ENCODE data around the gene TMEM43. TPM values are rescaled to one million over a fixed set of nuclear protein-coding genes. Genes with fewer than 3 reads are reported as not detected.

The TMEM43 gene
- total RNA-seq, 4 donors from 2014 or later: 206 to 237 (median 219) TPM

DNA sequence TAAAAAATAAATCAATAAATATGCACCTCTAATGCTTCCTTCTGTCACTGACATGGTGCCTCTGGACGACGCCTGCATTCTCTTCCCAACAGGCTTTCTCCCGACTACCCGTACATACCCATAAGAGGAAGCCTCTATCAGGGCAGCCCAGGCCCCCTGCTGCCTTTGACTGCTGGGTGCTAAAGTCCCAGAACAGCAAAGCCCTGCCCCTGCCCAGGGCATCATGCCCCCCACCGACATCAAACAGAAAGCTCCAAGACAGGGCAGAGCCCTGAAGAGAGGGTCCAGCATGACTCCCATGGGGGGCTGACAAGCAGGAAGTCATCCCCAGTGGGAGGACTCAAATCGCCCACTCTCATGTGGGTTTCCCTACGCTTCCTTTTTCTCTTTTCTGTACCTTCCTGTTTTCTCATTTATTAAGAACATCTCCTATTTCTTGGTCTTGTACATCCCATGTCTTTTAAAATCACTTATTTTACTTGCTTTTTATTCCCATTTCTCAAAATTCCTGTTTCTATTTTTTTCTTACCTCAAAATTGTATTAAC, 30.1 kb downstream of the TMEM43 start:
- peak in 1 of 2 donors; percentile 60 for DNase-seq (ENCODE audit: low spot score in 2 of 2)
- H3K27ac ChIP-seq: no peak overlapping the region
- no peaks in the 10 kb centered on the region for H3K4me1 ChIP-seq
- peaks cover 87% of the 10 kb centered on the region for H3K36me3 ChIP-seq
- H3K4me3 ChIP-seq: no peak overlapping the region
- TF ChIP-seq POLR2AphosphoS5 (IDR thresholded peaks at IDR 0.05) (no peak), POLR2A (IDR thresholded peaks at IDR 0.05) (no peak), EP300 (IDR thresholded peaks at IDR 0.05) (no peak)
- TF ChIP-seq, protein P1, sequence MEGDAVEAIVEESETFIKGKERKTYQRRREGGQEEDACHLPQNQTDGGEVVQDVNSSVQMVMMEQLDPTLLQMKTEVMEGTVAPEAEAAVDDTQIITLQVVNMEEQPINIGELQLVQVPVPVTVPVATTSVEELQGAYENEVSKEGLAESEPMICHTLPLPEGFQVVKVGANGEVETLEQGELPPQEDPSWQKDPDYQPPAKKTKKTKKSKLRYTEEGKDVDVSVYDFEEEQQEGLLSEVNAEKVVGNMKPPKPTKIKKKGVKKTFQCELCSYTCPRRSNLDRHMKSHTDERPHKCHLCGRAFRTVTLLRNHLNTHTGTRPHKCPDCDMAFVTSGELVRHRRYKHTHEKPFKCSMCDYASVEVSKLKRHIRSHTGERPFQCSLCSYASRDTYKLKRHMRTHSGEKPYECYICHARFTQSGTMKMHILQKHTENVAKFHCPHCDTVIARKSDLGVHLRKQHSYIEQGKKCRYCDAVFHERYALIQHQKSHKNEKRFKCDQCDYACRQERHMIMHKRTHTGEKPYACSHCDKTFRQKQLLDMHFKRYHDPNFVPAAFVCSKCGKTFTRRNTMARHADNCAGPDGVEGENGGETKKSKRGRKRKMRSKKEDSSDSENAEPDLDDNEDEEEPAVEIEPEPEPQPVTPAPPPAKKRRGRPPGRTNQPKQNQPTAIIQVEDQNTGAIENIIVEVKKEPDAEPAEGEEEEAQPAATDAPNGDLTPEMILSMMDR (IDR thresholded peaks at IDR 0.05): no peak
- H3K27me3 ChIP-seq: no peaks in the 10 kb centered on the region
- H3K9me3 ChIP-seq: no peaks in the 10 kb centered on the region
- 82% methylated on average over 7 of the region's 7 CpGs for WGBS

GRCh38 chr3:14156201-14156600, 31.3 kb downstream of the TMEM43 start:
- WGBS: 69% methylated on average over 7 of the region's 7 CpGs
- TF ChIP-seq, protein P1 (IDR thresholded peaks at IDR 0.05): no peak
- TF ChIP-seq POLR2A (IDR thresholded peaks at IDR 0.05) (no peak), EP300 (IDR thresholded peaks at IDR 0.05) (no peak), POLR2AphosphoS5 (IDR thresholded peaks at IDR 0.05) (no peak)
- no peak overlapping the region for H3K4me3 ChIP-seq
- peaks cover 91% of the 10 kb centered on the region for H3K36me3 ChIP-seq
- no peak overlapping the region for H3K27ac ChIP-seq
- H3K27me3 ChIP-seq: no peaks in the 10 kb centered on the region
- peak in 1 of 2 donors; percentile 63 for DNase-seq (ENCODE audit: low spot score in 2 of 2)
- H3K4me1 ChIP-seq: no peaks in the 10 kb centered on the region
- peaks cover 3% of the 10 kb centered on the region for H3K9me3 ChIP-seq

- TF ChIP-seq, protein P1 (IDR thresholded peaks at IDR 0.05): no peak
- TF ChIP-seq POLR2AphosphoS5 (IDR thresholded peaks at IDR 0.05) (no peak), POLR2A (IDR thresholded peaks at IDR 0.05) (no peak), EP300 (IDR thresholded peaks at IDR 0.05) (no peak)
- 64% methylated on average over 13 of the region's 13 CpGs for WGBS
- H3K27ac ChIP-seq: no peak overlapping the region
- no peak for DNase-seq (ENCODE audit: low spot score in 2 of 2)
- H3K36me3 ChIP-seq: peaks cover 91% of the 10 kb centered on the region
- H3K9me3 ChIP-seq: peaks cover 11% of the 10 kb centered on the region
- no peaks in the 10 kb centered on the region for H3K27me3 ChIP-seq
- H3K4me1 ChIP-seq: no peaks in the 10 kb centered on the region
- H3K4me3 ChIP-seq: no peak overlapping the region
Observed at GRCh38 chr3:14156843-14157561, 32.1 kb downstream of the TMEM43 start.

- no peak for DNase-seq (ENCODE audit: low spot score in 2 of 2)
- Histone ChIP-seq H3K36me3 (peaks cover 91% of the 10 kb centered on the region), H3K9me3 (peaks cover 12% of the 10 kb centered on the region), H3K4me1 (no peaks in the 10 kb centered on the region), H3K4me3 (no peak overlapping the region), H3K27ac (no peak overlapping the region), H3K27me3 (no peaks in the 10 kb centered on the region)
- no peak for TF ChIP-seq POLR2A (IDR thresholded peaks at IDR 0.05)
- TF ChIP-seq, protein P1 (IDR thresholded peaks at IDR 0.05): no peak
- no peak for TF ChIP-seq POLR2AphosphoS5 (IDR thresholded peaks at IDR 0.05)
- TF ChIP-seq EP300 (IDR thresholded peaks at IDR 0.05): no peak
- WGBS: 94% methylated on average over 9 of the region's 9 CpGs
Observed at GRCh38 chr3:14157951-14158350, 33.1 kb downstream of the TMEM43 start.

DNA sequence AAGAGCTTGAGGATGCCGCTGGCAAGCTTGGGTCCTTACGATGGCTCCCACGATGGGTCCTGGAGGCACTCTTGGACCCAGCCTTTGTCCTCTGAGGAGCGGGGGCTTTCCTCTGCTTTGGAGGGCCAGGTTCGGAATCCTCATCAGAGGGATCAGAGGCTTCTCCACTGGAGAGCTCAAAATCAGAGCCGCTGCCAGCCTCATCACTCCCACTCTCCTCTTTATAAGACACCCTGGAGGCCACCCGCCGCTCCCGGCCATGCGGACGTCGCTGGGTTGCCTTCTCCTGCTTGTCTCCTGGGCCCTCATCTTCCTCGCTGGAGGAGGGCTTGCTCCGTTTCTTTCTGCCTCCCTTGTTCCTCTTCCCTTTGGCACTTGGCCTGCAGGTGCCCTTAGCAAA, 33.5 kb downstream of the TMEM43 start:
- H3K4me1 ChIP-seq: no peaks in the 10 kb centered on the region
- 95% methylated on average over 14 of the region's 14 CpGs for WGBS
- no peak overlapping the region for H3K4me3 ChIP-seq
- no peak for DNase-seq (ENCODE audit: low spot score in 2 of 2)
- H3K27me3 ChIP-seq: no peaks in the 10 kb centered on the region
- TF ChIP-seq EP300 (IDR thresholded peaks at IDR 0.05): no peak
- TF ChIP-seq, protein P1 (IDR thresholded peaks at IDR 0.05): no peak
- TF ChIP-seq POLR2AphosphoS5 (IDR thresholded peaks at IDR 0.05): no peak
- no peak for TF ChIP-seq POLR2A (IDR thresholded peaks at IDR 0.05)
- H3K36me3 ChIP-seq: peaks cover 91% of the 10 kb centered on the region
- no peak overlapping the region for H3K27ac ChIP-seq
- peaks cover 12% of the 10 kb centered on the region for H3K9me3 ChIP-seq
